Muscle of leg (tissue), 11 donors: Measurements from ENCODE around the gene DUSP2. TPM values are rescaled to one million over a fixed set of nuclear protein-coding genes. Genes with fewer than 3 reads are reported as not detected.
"Not testable (repeated sequence)": the region's sequence is repeated elsewhere in the genome, so short reads cannot be mapped to it uniquely, and the experiment has no call there.

ENCODE experiments used
- DNase-seq: peaks from one replicate; pipeline ENCODE4 v3.0.0; 2013
- H3K27ac ChIP-seq: one replicate; pipeline ENCODE4 v1.5.1; 2013; ENCODE audit warnings: mild to moderate bottlenecking, low read length, control low read depth
- H3K27me3 ChIP-seq: one replicate; pipeline ENCODE4 v1.6.1; 2013; ENCODE audit warnings: low read length; ENCODE audit not compliant: control insufficient read depth, insufficient read depth
- H3K36me3 ChIP-seq: one replicate; pipeline ENCODE4 v1.6.1; 2013; ENCODE audit warnings: low read length; ENCODE audit not compliant: control insufficient read depth, insufficient read depth
- H3K4me1 ChIP-seq: one replicate; pipeline ENCODE4 v1.6.1; 2013; ENCODE audit warnings: low read length; ENCODE audit not compliant: control insufficient read depth, insufficient read depth
- H3K4me3 ChIP-seq: one replicate; pipeline ENCODE4 v1.5.1; 2013; ENCODE audit warnings: low read length, control low read depth
- H3K9me3 ChIP-seq: replicated peaks from 2 replicates; pipeline ENCODE4 v1.6.1; 2013; ENCODE audit warnings: low read depth, low read length; ENCODE audit not compliant: control insufficient read depth
- whole genome bisulfite sequencing: methylation state at CpG from one replicate; pipeline ENCODE4 v1.1.5; 2013; ENCODE audit warnings: missing lambda C conversion rate; ENCODE audit not compliant: insufficient coverage; 5-methylcytosine and 5-hydroxymethylcytosine counted together
- polyA plus RNA-seq, 8 donors: library from polyadenylated mRNA; unstranded; fragments of 120-200 nt; gene quantifications; one replicate each; pipeline versions ENCODE4 v1.2.1 to v1.2.3, GENCODE V29; 2013; ENCODE audit warnings: inconsistent platforms in 1 of 8, low replicate concordance in 1 of 8; ENCODE audit not compliant: insufficient read length in 8 of 8, insufficient read depth in 1 of 8
- total RNA-seq: library from RNA; stranded (reverse); fragments of 120-200 nt; gene quantifications from one replicate; pipeline ENCODE4 v1.2.4, GENCODE V29; 2013

Gene DUSP2
- total and polyA plus RNA-seq, 9 donors: 2.2 to 10.2 (median 5.6) TPM

- DNase-seq: no peak
Measured at GRCh38 chr2:96147593-96148201, 2.5 kb upstream of the DUSP2 start.

GRCh38 chr2:96146881-96147592, 1.8 kb upstream of the DUSP2 start:
- H3K4me3 ChIP-seq: no peak overlapping the region
- DNase-seq: no peak
- peaks cover 18% of the 10 kb centered on the region for H3K27me3 ChIP-seq
- H3K9me3 ChIP-seq: no peaks in the 10 kb centered on the region
- no peaks in the 10 kb centered on the region for H3K36me3 ChIP-seq
- WGBS: 59% methylated on average over 8 of the region's 9 CpGs
- H3K4me1 ChIP-seq: peaks cover 50% of the 10 kb centered on the region
- peak overlapping the region; percentile 21 for H3K27ac ChIP-seq

More at GRCh38 chr2:96147593-96148201, 2.5 kb upstream of the DUSP2 start:
- peaks cover 49% of the 10 kb centered on the region for H3K4me1 ChIP-seq
- 46% methylated on average over 2 of the region's 9 CpGs for WGBS
- peaks cover 18% of the 10 kb centered on the region for H3K27me3 ChIP-seq
- no peak overlapping the region for H3K4me3 ChIP-seq
- H3K36me3 ChIP-seq: no peaks in the 10 kb centered on the region
- H3K9me3 ChIP-seq: no peaks in the 10 kb centered on the region
- H3K27ac ChIP-seq: no peak overlapping the region

GRCh38 chr2:96146153-96146880, 1.1 kb upstream of the DUSP2 start:
- H3K36me3 ChIP-seq: no peaks in the 10 kb centered on the region
- H3K4me3 ChIP-seq: no peak overlapping the region
- H3K27me3 ChIP-seq: peaks cover 18% of the 10 kb centered on the region
- 35% methylated on average over 6 of the region's 20 CpGs for WGBS
- DNase-seq: peak; percentile 74
- H3K9me3 ChIP-seq: no peaks in the 10 kb centered on the region
- H3K4me1 ChIP-seq: peaks cover 50% of the 10 kb centered on the region
- H3K27ac ChIP-seq: peak overlapping the region; percentile 21

GRCh38 chr2:96145848-96146152, 560 bp upstream of the DUSP2 start:
- Histone ChIP-seq H3K4me3 (peak overlapping the region; percentile 34), H3K4me1 (peaks cover 50% of the 10 kb centered on the region), H3K36me3 (no peaks in the 10 kb centered on the region), H3K27me3 (peaks cover 18% of the 10 kb centered on the region), H3K27ac (peak overlapping the region; percentile 21), H3K9me3 (no peaks in the 10 kb centered on the region)
- WGBS: 69% methylated on average over 2 of the region's 3 CpGs
- DNase-seq: no peak

- no peak overlapping the region for H3K27ac ChIP-seq
- DNase-seq: no peak
- H3K4me1 ChIP-seq: peaks cover 50% of the 10 kb centered on the region
- no peaks in the 10 kb centered on the region for H3K36me3 ChIP-seq
- WGBS: 0% methylated on average over 27 of the region's 35 CpGs
- peaks cover 18% of the 10 kb centered on the region for H3K27me3 ChIP-seq
- H3K4me3 ChIP-seq: peak overlapping the region; percentile 49
- no peaks in the 10 kb centered on the region for H3K9me3 ChIP-seq
Measured at GRCh38 chr2:96144481-96145035, 682 bp downstream of the DUSP2 start.

GRCh38 chr2:96143848-96144480, 1.3 kb downstream of the DUSP2 start:
- H3K27ac ChIP-seq: no peak overlapping the region
- H3K36me3 ChIP-seq: no peaks in the 10 kb centered on the region
- no peaks in the 10 kb centered on the region for H3K9me3 ChIP-seq
- DNase-seq: no peak
- 74% methylated on average over 17 of the region's 23 CpGs for WGBS
- peaks cover 18% of the 10 kb centered on the region for H3K27me3 ChIP-seq
- peaks cover 50% of the 10 kb centered on the region for H3K4me1 ChIP-seq
- H3K4me3 ChIP-seq: peak overlapping the region; percentile 49

- peaks cover 46% of the 10 kb centered on the region for H3K4me1 ChIP-seq
- 36% methylated on average over 2 of the region's 10 CpGs for WGBS
- DNase-seq: no peak
- no peaks in the 10 kb centered on the region for H3K9me3 ChIP-seq
- H3K4me3 ChIP-seq: no peak overlapping the region
- no peak overlapping the region for H3K27ac ChIP-seq
- peaks cover 12% of the 10 kb centered on the region for H3K27me3 ChIP-seq
- H3K36me3 ChIP-seq: no peaks in the 10 kb centered on the region
Measured at GRCh38 chr2:96143231-96143847, 1.9 kb downstream of the DUSP2 start.

- peaks cover 11% of the 10 kb centered on the region for H3K27me3 ChIP-seq
- 68% methylated on average over 19 of the region's 26 CpGs for WGBS
- H3K27ac ChIP-seq: no peak overlapping the region
- no peaks in the 10 kb centered on the region for H3K9me3 ChIP-seq
- no peak for DNase-seq
- no peak overlapping the region for H3K4me3 ChIP-seq
- peaks cover 37% of the 10 kb centered on the region for H3K4me1 ChIP-seq
- no peaks in the 10 kb centered on the region for H3K36me3 ChIP-seq
Measured at GRCh38 chr2:96142217-96143113, 2.8 kb downstream of the DUSP2 start.

- not testable (repeated sequence) for H3K27me3 ChIP-seq, H3K27ac ChIP-seq, H3K9me3 ChIP-seq, H3K36me3 ChIP-seq, H3K4me3 ChIP-seq, DNase-seq
- peaks cover 30% of the 10 kb centered on the region for H3K4me1 ChIP-seq
- WGBS: no CpG with 5 or more reads among the region's 5 CpGs
Measured at GRCh38 chr2:96141624-96141967, 3.6 kb downstream of the DUSP2 start.
